Measurements from ENCODE around the gene BTN1A1.

Gene BTN1A1

DNA sequence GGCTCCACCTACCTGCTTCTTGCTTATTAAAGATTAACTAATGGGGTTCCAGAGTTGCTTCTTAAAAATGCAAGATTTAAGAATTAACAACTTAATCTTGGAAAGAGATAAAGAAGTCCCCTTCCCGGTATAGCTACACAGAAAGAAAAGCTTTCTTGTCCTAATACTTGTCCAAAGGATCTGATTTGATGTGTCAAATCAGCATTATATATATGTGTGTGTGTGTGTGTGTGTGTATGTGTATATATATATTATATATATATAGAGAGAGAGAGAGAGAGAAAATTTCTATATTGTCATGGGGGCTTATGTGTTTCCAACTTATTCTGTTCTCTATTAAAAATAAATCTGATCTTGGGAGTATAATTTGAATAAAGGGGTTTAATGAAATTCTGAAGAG, 33.4 kb downstream of the BTN1A1 start:
- TF ChIP-seq, protein P1, sequence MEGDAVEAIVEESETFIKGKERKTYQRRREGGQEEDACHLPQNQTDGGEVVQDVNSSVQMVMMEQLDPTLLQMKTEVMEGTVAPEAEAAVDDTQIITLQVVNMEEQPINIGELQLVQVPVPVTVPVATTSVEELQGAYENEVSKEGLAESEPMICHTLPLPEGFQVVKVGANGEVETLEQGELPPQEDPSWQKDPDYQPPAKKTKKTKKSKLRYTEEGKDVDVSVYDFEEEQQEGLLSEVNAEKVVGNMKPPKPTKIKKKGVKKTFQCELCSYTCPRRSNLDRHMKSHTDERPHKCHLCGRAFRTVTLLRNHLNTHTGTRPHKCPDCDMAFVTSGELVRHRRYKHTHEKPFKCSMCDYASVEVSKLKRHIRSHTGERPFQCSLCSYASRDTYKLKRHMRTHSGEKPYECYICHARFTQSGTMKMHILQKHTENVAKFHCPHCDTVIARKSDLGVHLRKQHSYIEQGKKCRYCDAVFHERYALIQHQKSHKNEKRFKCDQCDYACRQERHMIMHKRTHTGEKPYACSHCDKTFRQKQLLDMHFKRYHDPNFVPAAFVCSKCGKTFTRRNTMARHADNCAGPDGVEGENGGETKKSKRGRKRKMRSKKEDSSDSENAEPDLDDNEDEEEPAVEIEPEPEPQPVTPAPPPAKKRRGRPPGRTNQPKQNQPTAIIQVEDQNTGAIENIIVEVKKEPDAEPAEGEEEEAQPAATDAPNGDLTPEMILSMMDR (IDR thresholded peaks at IDR 0.05; ENCODE audit: control extremely low read depth, extremely low read depth, low read depth, missing control alignments): no peak
- no peak for DNase-seq (ENCODE audit: extremely low spot score)
- CTCF ChIA-PET: interaction anchor here (1.1 to 1.7 kb wide), 10 partner anchors 9 to 192 kb away, joined by 3 to 9 read pairs (median 6); no protein-coding TSS in a partner anchor
- POLR2A ChIA-PET: interaction anchor here (0.5 to 0.6 kb wide), 2 partner anchors 375 to 430 kb away, joined by 3 to 6 read pairs; no protein-coding TSS in a partner anchor

DNA sequence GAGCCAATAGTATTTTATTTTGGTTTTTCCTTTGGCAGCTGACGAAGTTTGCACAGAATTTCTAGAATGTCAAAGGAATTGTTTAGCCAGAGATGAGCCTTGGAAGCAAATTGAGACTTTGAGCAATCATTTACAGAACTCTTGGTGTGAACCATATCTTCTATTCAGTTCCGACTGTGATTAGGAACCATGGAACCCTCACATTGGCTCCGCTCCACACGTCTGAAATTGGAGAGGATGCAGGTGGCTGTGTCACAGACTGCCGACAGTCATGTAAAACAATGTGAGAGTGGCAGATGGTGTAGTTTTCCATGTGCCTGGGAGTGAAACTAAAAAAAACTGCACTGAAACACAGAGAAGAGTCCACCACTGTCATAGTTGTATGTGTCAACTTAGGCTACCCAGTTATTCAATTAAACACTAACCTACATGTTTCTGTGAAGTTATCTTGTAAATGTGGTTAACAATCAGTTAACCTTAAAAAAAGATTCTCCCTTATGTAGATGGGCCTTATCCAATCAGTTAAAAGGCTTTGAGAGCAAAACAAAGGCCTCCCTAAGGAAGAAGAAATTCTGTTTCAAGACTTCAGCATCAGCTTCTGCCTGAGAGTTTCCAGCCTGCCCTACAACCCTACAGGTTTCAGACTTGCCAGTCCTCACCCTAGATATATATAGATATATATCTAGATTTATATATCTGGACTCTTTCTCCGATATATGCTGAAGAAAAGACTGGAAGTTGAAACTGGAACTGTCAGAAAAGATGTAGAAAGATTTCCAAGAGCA, 34.8 kb downstream of the BTN1A1 start:
- POLR2A ChIA-PET: no interaction called here
- CTCF ChIA-PET: interaction anchor here (1.4 kb wide), 1 partner anchor 194 kb away, joined by 4 read pairs; no protein-coding TSS in a partner anchor
- no peak for DNase-seq (ENCODE audit: extremely low spot score)
- TF ChIP-seq, protein P1 (IDR thresholded peaks at IDR 0.05; ENCODE audit: control extremely low read depth, extremely low read depth, low read depth, missing control alignments): no peak

DNA sequence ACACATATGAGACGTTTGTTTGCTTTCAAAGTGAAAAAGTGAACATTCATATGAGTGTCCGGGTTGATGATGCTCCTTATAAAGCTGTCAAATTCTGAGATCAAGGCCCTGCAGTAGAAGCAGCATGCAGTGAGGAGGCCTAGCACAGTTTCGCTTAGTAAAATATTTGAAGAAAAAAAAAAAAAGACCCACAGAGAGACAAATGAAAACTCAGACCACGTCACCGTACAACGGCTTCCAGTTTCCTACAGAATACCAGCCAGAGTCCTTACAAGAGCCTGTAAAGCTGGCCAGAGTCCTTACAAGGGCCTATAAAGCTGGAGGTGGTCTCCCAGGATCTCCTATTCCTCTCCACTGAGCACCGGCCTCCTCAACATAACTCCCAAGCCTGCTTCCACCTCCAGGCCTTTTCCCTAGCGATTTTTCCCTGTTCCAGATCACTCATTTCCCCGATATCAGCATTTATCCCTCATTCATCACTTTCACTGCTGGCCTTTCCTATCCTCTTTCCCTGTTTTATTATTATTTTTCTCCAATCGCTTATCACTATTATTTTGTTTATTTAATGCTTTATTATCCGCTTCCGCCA, 36.6 kb downstream of the BTN1A1 start:
- CTCF ChIA-PET: interaction anchor here (1.0 to 1.6 kb wide), 5 partner anchors 33 to 510 kb away, joined by 3 to 4 read pairs (median 3); no protein-coding TSS in a partner anchor

DNA sequence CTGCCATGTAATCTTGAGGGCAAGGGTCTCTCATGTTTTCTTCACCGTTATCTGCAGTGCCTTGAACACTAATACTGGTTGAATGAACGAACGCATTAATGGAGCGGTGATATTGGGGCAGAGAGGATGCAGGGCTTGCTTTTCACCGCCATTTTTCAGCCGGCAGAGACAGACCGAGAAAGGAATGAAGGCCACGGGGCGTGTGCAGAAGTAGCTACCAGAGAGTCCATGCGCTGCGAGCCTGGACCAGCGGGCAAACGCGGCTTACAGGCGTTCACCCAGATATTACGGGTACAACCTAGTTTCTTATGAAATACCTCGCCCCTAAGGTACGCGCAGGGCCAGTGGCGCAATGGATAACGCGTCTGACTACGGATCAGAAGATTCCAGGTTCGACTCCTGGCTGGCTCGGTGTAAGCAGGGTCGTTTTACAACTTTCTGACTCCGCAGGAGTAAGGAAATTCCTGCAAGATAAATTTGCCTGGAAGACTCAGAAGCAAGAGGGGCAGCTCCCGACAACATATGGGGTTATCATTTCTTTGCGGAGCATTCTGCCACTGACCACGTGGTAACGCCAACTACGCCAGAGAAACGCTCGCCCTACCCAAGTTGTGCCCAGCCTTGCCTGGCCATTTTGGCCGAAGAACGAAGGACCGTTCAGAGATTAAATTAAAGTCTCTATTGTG, 37.2 kb downstream of the BTN1A1 start:
- TF ChIP-seq, protein P1 (IDR thresholded peaks at IDR 0.05; ENCODE audit: control extremely low read depth, extremely low read depth, low read depth, missing control alignments): no peak
- ChIA-PET POLR2A (interaction anchor here (0.7 to 1.7 kb wide), 9 partner anchors 11 to 1355 kb away, joined by 3 to 7 read pairs (median 3); a partner anchor contains a TSS), CTCF (interaction anchor here (0.8 to 1.6 kb wide), 12 partner anchors 10 to 1152 kb away, joined by 3 to 8 read pairs (median 3); no protein-coding TSS in a partner anchor)
- DNase-seq (ENCODE audit: extremely low spot score): peak; percentile 64

More for the DNA sequence above, 36.6 kb downstream of the BTN1A1 start:
- DNase-seq (ENCODE audit: extremely low spot score): peak; percentile 50
- TF ChIP-seq, protein P1 (IDR thresholded peaks at IDR 0.05; ENCODE audit: control extremely low read depth, extremely low read depth, low read depth, missing control alignments): no peak
- POLR2A ChIA-PET: interaction anchor here (0.6 to 1.7 kb wide), 8 partner anchors 14 to 1356 kb away, joined by 3 to 7 read pairs (median 3); a partner anchor contains a TSS

DNA sequence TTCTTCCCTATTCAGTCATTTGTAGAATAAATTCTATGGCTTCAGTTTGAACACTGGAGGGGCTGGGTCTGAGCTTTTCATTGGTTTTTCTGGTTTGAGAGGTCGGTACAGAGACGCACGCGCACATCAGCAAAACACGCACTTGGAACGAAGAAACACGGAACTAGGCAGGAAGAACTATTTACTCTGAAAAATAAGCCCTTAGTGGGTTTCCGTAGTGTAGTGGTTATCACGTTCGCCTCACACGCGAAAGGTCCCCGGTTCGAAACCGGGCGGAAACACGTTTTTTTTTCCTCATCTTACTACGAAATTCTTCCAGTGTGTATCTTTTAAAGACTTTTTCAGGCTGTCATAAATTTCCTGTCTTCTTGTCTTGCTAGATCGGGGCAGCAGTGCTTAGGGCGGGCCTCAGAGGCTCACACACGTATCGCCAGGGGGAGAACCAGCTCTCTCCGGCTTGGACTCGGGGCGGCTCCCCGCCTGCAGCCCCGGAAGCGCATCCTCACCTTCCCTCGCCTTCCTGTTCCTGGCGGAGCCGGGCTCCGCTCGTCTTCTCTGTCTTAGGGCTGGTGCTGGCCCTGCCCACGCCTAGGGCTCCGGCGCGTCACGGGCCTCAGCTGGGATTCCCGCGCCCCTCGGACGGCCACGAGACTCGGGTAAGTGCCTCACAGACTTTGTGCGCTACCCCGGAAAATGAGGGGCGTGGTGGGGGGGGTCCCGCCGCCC, 37.9 kb downstream of the BTN1A1 start, which contains the start of gene HMGN4:
Gene HMGN4 (plus strand): TSS at position 521 of the 726 bp plus-strand sequence. CDS start 6,841 bp downstream, outside the sequence.
- CTCF ChIA-PET: interaction anchor here (0.8 to 1.8 kb wide), 15 partner anchors 9 to 1151 kb away, joined by 3 to 8 read pairs (median 4); no protein-coding TSS in a partner anchor
- DNase-seq (ENCODE audit: extremely low spot score): peak; percentile 82
- TF ChIP-seq, protein P1 (IDR thresholded peaks at IDR 0.05; ENCODE audit: control extremely low read depth, extremely low read depth, low read depth, missing control alignments): no peak
- POLR2A ChIA-PET: interaction anchor here (0.7 to 1.7 kb wide), 9 partner anchors 10 to 494 kb away, joined by 3 to 10 read pairs (median 3); a partner anchor contains a TSS

All from GM10248 (cell line).